ENCODE data around the gene MAB21L3. TPM values are rescaled to one million over a fixed set of nuclear protein-coding genes. Genes with fewer than 3 reads are reported as not detected.

The MAB21L3 gene
- total and polyA plus RNA-seq, 2 of the 13 experiments (the other 11 are each of a cell fraction or from before 2014, with no cell fraction given) = 0.55 to 4.1 TPM

DNA sequence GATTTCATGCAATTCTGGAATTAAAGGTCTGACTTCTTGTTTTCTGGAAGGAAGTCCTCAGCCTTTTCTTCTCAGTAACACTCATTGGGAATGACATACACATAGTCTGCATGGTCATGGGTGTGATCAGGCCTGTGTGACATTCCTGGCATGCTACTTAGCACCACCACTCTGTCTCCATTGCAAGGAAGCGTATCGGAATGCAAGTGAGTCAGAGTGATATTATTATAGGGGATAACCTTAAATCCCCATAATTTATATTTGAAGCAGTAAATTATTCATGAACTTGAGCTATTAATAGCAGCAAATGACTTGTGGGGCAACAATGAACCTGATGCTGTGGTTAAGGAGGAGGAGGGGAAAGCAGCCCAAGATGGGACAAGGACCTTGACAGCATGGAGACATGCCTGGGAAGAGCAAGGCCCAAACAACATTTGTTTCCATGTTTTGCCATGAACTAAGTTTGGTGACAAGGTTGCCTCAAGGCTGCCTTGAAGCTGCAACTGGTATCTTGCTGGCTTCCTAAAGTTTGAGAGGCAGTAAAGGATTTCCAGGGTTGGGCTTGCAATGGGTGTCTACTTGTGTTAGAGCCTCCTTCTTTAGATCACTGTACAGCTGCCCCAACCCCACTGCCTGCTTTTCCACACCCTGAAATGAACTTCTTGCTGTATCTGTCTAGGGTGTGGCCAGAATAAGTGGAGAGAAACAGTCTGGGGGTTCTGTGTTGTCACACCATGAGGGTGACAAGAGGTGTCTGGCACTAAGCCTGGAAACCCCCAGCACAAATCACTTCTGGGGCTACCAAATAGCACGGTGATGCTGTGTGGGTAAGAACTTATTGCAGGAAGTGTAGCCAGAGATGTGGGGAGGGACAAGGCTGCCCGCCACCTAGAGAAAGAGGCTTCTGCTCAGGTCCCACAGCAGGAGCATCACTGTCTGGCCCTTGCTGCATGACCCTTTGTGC, 4.6 kb downstream of the MAB21L3 start:
- BruUV-seq (replicated peaks) = no TSS peak
- peaks cover 46% of the 10 kb centered on the region for H3K4me1 ChIP-seq (ENCODE audit: insufficient read depth, low read length)
- CTCF ChIA-PET (ENCODE audit: low intra/inter-chr PET ratio, low total read pairs) = no interaction called here
- POLR2A ChIA-PET = no interaction called here
- H3K9ac ChIP-seq (ENCODE audit: insufficient read depth, low read depth, low read length) = no peak overlapping the region
- H3K27me3 ChIP-seq (ENCODE audit: control insufficient read depth in 1 of 2, insufficient read depth in 2 of 2, low read length in 2 of 2) = no peaks in the 10 kb centered on the region
- no peaks in the 10 kb centered on the region for H3K36me3 ChIP-seq (replicated peaks in 1 of 2; ENCODE audit: control insufficient read depth in 1 of 2, insufficient read depth in 2 of 2, low read length in 2 of 2)
- no peak overlapping the region for H2AFZ ChIP-seq (ENCODE audit: low read length)
- WGBS (ENCODE audit: low lambda C conversion rate) = 99% methylated on average over 4 of the region's 4 CpGs
- FAIRE-seq = no peak
- H3K27ac ChIP-seq (ENCODE audit: extremely low read length, insufficient read depth, low read length) = no peak overlapping the region
- no peak for DNase-seq (ENCODE audit: low spot score)
- no peak overlapping the region for H3K4me2 ChIP-seq (ENCODE audit: low read depth, low read length)
- no peaks in the 10 kb centered on the region for H3K79me2 ChIP-seq (ENCODE audit: insufficient read depth, low read length)
- intact Hi-C loops (cut with micrococcal nuclease; ENCODE audit: unreplicated experiment) (no loop called here), in situ Hi-C loops (cut with HindIII; ENCODE audit: extremely low pct_ligation_motif_present, low pct_unique_long_range_greater_than_20kb) (no loop called here)
- no peak overlapping the region for H3K4me3 ChIP-seq (replicated peaks in 1 of 3; ENCODE audit: insufficient read depth in 1 of 3, low read depth in 2 of 3, low read length in 3 of 3)
- TF ChIP-seq ZNF782 (CRISPR knock-in tag; IDR thresholded peaks at IDR 0.05; ENCODE audit: borderline replicate concordance) (no peak), ZIK1 (CRISPR knock-in tag; IDR thresholded peaks at IDR 0.05; ENCODE audit: borderline replicate concordance, low read depth) (no peak), ZNF773 (CRISPR knock-in tag; IDR thresholded peaks at IDR 0.05; ENCODE audit: borderline replicate concordance) (no peak), NR3C1 (CRISPR knock-in tag; IDR thresholded peaks at IDR 0.05) (no peak), TAF15 (IDR thresholded peaks at IDR 0.05; ENCODE audit: low read depth, low read length, poor library complexity, severe bottlenecking) (no peak), ZNF263 (CRISPR knock-in tag; IDR thresholded peaks at IDR 0.05) (no peak)
- TF ChIP-seq, protein P1, sequence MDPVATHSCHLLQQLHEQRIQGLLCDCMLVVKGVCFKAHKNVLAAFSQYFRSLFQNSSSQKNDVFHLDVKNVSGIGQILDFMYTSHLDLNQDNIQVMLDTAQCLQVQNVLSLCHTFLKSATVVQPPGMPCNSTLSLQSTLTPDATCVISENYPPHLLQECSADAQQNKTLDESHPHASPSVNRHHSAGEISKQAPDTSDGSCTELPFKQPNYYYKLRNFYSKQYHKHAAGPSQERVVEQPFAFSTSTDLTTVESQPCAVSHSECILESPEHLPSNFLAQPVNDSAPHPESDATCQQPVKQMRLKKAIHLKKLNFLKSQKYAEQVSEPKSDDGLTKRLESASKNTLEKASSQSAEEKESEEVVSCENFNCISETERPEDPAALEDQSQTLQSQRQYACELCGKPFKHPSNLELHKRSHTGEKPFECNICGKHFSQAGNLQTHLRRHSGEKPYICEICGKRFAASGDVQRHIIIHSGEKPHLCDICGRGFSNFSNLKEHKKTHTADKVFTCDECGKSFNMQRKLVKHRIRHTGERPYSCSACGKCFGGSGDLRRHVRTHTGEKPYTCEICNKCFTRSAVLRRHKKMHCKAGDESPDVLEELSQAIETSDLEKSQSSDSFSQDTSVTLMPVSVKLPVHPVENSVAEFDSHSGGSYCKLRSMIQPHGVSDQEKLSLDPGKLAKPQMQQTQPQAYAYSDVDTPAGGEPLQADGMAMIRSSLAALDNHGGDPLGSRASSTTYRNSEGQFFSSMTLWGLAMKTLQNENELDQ (CRISPR knock-in tag; IDR thresholded peaks at IDR 0.05; ENCODE audit: borderline replicate concordance) = no peak
- TF ChIP-seq, protein P2, sequence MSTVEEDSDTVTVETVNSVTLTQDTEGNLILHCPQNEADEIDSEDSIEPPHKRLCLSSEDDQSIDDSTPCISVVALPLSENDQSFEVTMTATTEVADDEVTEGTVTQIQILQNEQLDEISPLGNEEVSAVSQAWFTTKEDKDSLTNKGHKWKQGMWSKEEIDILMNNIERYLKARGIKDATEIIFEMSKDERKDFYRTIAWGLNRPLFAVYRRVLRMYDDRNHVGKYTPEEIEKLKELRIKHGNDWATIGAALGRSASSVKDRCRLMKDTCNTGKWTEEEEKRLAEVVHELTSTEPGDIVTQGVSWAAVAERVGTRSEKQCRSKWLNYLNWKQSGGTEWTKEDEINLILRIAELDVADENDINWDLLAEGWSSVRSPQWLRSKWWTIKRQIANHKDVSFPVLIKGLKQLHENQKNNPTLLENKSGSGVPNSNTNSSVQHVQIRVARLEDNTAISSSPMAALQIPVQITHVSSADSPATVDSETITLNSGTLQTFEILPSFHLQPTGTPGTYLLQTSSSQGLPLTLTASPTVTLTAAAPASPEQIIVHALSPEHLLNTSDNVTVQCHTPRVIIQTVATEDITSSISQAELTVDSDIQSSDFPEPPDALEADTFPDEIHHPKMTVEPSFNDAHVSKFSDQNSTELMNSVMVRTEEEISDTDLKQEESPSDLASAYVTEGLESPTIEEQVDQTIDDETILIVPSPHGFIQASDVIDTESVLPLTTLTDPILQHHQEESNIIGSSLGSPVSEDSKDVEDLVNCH (CRISPR knock-in tag; IDR thresholded peaks at IDR 0.05) = no peak
- ATAC-seq = no peak
- no peaks in the 10 kb centered on the region for H3K9me3 ChIP-seq (ENCODE audit: low read length)
- H4K20me1 ChIP-seq (ENCODE audit: insufficient read depth, low read length) = no peaks in the 10 kb centered on the region
